Measurements from ENCODE around the gene DTNBP1.

DTNBP1 gene

DNA sequence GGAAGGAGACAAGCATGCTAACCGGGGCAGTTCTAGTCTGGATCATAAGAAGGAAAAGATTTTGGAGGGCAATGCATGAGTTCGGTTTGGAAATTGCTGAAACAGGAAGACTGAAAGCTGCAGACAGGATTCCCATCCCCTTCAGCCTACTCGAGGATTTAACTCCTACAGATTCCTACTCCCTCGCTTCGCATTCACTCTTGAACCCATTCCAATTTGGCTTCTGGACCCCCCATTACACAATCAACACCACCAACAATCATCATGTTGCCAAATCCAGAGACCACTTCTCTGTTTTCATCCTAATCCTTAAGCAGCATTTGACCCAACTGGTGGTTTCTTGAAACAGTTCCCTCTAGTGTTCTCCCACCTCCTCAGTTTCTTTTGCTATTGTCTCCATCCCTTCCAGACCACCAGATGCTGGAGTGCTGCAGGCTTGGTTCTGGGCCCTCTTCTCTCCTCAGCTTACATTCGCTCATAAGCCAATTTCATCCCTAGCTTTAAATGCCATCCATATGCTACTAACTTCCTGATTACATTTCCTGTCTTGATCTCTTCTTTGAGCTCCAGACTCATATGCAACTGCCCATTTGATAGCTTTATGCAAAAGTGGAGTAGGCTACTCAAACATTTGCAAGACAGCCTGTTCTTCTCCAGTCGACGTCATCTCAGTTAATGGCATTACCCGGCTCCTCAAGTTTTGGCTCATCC lies 66.5 kb downstream of the DTNBP1 start:
- DNase-seq = no peak
- H3K27ac ChIP-seq = peak overlapping the region; percentile 40 to 49

DNA sequence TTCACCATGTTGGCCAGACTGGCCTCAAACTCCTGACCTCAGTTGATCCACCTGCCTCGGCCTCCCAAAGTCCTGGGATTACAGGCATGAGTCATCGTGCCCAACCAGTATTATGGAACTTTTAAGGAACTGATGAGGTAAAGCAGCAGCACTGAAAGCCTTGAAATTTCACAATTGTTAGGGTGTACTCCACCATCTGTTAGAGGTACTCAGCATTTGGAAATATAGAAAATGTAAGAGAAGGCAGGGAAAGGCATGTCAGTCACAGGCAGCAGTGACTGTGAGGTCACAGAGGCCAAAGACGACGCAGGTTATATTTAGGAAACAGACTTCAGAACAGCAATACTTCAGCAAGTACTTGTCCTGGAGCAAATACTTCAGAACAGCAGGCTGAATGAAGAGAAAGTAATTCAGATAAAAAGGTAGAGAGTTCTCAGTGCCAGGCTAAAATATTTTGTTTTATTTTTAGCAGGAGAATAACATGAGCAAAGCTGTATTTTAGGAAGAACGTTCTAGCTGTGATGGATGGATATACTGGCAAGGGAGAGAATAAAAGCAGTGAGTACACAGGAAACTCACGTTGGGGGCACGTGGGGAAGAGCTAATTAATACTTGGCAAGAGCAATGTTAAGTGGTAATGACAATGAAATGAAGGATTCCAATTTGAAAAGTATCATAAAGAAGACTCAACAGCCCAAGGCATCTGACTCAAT lies 67.2 kb downstream of the DTNBP1 start:
- Histone ChIP-seq H3K27ac (peak overlapping the region; percentile 40 to 49), H3K9me3 (no peaks in the 10 kb centered on the region), H3K36me3 (no peaks in the 10 kb centered on the region), H3K4me3 (peak overlapping the region in 1 of 2 donors; percentile 11), H3K4me1 (peaks cover 0 to 17% (median 15%) of the 10 kb centered on the region in 4 donors), H3K27me3 (no peaks in the 10 kb centered on the region)
- DNase-seq = no peak
- TF ChIP-seq, protein P1, sequence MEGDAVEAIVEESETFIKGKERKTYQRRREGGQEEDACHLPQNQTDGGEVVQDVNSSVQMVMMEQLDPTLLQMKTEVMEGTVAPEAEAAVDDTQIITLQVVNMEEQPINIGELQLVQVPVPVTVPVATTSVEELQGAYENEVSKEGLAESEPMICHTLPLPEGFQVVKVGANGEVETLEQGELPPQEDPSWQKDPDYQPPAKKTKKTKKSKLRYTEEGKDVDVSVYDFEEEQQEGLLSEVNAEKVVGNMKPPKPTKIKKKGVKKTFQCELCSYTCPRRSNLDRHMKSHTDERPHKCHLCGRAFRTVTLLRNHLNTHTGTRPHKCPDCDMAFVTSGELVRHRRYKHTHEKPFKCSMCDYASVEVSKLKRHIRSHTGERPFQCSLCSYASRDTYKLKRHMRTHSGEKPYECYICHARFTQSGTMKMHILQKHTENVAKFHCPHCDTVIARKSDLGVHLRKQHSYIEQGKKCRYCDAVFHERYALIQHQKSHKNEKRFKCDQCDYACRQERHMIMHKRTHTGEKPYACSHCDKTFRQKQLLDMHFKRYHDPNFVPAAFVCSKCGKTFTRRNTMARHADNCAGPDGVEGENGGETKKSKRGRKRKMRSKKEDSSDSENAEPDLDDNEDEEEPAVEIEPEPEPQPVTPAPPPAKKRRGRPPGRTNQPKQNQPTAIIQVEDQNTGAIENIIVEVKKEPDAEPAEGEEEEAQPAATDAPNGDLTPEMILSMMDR (IDR thresholded peaks at IDR 0.05) = no peak
- intact Hi-C loops (cut with DNase I; ENCODE audit: low total_unique reads) = no loop called here

More for the DNA sequence above, 66.5 kb downstream of the DTNBP1 start:
- Histone ChIP-seq H3K4me3 (no peak overlapping the region), H3K36me3 (no peaks in the 10 kb centered on the region), H3K9me3 (no peaks in the 10 kb centered on the region), H3K27me3 (no peaks in the 10 kb centered on the region), H3K4me1 (peaks cover 0 to 17% (median 15%) of the 10 kb centered on the region in 4 donors)
- TF ChIP-seq, protein P1 (IDR thresholded peaks at IDR 0.05) = no peak
- intact Hi-C loops (cut with DNase I; ENCODE audit: low total_unique reads) = no loop called here

DNA sequence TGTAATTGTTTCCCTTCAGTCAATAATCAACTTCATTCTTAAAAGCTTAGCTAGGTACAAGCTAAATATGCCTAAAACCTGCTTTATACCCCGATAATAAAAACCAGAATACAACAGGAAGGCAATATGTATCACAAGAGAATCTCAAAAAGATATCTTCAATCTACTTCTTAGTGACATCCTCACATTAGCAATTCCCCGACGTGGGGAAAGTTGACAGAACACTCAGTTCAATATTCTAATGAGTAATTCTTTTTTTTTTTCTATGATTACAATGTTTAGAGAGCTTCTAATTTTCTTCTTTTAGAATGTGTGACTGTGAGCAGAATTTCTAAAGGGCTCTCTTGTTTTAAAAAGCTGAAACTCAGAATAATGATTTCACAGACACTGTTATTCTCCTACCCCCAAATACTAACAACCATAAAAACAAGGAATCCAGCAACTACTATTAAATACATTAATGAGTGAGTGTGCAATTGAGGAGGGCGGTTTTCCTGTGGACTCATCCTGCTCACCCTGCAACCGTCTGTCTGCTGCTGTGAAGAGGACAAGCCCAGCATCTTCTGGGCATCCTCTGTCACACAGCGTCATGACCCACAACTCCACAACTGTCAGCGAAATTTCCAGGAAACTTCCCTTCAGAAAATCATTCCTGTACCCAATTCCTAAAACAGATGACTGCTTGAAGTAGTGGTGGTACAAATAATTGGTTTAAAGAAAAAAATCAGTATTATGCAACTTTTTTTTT lies 68.1 kb downstream of the DTNBP1 start:
- Histone ChIP-seq H3K4me1 (peaks cover 0 to 17% (median 15%) of the 10 kb centered on the region in 4 donors), H3K27me3 (no peaks in the 10 kb centered on the region), H3K4me3 (no peak overlapping the region), H3K9me3 (no peaks in the 10 kb centered on the region), H3K27ac (peak overlapping the region in 1 of 2 donors; percentile 49), H3K36me3 (no peaks in the 10 kb centered on the region)
- intact Hi-C loops (cut with DNase I; ENCODE audit: low total_unique reads) = no loop called here
- TF ChIP-seq, protein P1 (IDR thresholded peaks at IDR 0.05) = no peak
- DNase-seq = no peak

DNA sequence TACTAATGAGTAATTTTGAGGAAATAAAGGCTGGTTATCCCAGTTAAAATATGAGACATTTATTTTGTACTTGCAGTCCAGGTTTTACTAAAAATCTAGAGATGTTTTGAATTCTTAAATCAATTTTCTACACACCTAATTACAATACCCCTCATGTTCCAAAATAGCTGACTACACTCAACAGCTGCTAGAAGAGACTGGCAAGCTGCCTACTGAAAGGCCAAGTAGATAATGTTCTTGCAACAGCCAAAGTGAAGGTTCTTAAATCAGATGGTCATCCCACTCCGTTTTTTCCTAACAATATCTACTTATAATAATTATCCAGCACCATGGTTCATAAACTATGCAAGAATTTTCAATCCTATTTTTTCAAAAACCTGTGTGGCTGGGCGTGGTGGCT lies 69.0 kb downstream of the DTNBP1 start:
- TF ChIP-seq, protein P1 (IDR thresholded peaks at IDR 0.05) = no peak
- Histone ChIP-seq H3K4me3 (no peak overlapping the region), H3K27ac (no peak overlapping the region), H3K36me3 (no peaks in the 10 kb centered on the region), H3K4me1 (peaks cover 0 to 17% (median 15%) of the 10 kb centered on the region in 4 donors), H3K9me3 (no peaks in the 10 kb centered on the region), H3K27me3 (no peaks in the 10 kb centered on the region)
- intact Hi-C loops (cut with DNase I; ENCODE audit: low total_unique reads) = no loop called here
- peak in 1 of 2 donors; percentile 28 for DNase-seq

DNA sequence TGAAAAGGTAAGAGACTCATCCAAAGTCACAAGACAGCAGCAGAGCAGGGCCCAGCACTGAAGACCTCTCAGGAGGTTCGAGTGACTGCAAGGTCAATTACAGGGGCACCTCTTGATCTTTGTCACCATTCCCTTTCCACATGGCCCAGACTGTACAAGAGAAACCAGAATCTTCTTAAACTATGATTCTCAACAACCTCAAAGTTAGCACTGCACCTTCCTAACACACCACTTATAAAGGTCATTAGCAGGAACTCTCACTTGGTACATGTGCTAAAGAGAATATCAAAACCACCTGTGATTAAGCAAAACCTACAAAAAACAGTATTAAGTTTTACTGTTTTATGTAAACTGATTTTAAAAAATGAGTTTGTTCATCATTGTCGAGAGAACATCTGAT lies 70.2 kb downstream of the DTNBP1 start:
- Histone ChIP-seq H3K36me3 (no peaks in the 10 kb centered on the region), H3K27ac (no peak overlapping the region), H3K4me1 (peaks cover 0 to 17% (median 15%) of the 10 kb centered on the region in 4 donors), H3K4me3 (no peak overlapping the region), H3K27me3 (no peaks in the 10 kb centered on the region), H3K9me3 (no peaks in the 10 kb centered on the region)
- TF ChIP-seq, protein P1 (IDR thresholded peaks at IDR 0.05) = no peak
- no peak for DNase-seq
- intact Hi-C loops (cut with DNase I; ENCODE audit: low total_unique reads) = no loop called here

Measured in tibial artery (tissue), 4 donors.